ENCODE results near the gene CTRB2. TPM values are rescaled to one million over a fixed set of nuclear protein-coding genes. Genes with fewer than 3 reads are reported as not detected.
"Not testable (repeated sequence)": the region's sequence is repeated elsewhere in the genome, so short reads cannot be mapped to it uniquely, and the experiment has no call there.

The CTRB2 gene
- total RNA-seq, 1 donor from 2014 or later, result not detected

- ATAC-seq, result not testable (repeated sequence)
These were observed 35.6 kb upstream of the CTRB2 start for GRCh38 chr16:75242436-75243078.

GRCh38 chr16:75241955-75242354 is 35.0 kb upstream of the CTRB2 start:
- ATAC-seq, result no peak

- ATAC-seq, result no peak
These were observed 34.5 kb upstream of the CTRB2 start for GRCh38 chr16:75241412-75241811.

DNA sequence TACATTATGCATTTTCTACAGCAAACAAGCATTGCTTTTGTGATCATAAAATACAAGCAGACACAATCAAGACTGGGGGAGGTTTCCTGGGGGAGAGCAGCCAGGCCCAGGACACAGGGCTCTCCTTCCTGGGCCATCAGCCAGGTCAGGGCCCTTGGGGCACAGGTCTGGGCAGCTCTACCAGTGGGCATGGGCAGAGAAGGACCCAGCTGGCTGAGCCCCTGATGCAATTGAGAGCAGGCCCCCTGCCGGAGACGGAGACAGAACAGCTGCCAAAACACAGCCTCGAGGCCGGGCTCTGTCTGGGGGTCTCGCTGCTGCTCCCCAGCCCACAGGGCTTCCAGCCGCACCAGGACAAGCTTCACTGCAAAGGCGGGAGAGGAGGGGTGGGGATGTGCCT is 33.7 kb upstream of the CTRB2 start:
- not testable (repeated sequence) for ATAC-seq

DNA sequence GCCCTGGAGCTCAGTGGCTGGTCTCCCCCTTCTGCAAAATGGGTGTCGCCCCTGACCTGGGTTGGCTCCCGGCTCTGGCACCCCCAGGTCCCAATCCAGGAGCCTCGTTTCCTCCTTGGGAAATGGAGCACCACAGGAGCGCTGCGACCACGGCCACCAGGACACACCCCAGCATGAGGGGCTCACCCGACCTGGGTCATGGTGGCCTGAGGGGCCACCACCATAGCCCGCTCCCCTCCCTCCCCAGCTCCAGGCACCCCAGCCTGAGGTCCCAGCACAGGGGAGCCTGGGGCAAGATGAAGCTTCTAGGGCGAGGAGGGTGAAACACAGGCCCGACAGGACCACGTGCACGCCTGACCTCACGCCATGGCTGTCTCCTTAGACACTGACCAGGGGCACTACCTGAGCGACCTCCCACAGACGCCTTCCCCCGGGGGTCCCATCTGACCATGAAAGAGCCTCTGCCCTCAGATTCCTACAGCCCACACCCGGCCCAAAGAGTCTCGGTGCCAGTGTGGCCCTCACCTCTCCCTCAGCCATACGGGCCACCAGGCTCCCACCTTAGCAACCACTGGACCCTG is 32.7 kb upstream of the CTRB2 start:
- no peak for ATAC-seq

DNA sequence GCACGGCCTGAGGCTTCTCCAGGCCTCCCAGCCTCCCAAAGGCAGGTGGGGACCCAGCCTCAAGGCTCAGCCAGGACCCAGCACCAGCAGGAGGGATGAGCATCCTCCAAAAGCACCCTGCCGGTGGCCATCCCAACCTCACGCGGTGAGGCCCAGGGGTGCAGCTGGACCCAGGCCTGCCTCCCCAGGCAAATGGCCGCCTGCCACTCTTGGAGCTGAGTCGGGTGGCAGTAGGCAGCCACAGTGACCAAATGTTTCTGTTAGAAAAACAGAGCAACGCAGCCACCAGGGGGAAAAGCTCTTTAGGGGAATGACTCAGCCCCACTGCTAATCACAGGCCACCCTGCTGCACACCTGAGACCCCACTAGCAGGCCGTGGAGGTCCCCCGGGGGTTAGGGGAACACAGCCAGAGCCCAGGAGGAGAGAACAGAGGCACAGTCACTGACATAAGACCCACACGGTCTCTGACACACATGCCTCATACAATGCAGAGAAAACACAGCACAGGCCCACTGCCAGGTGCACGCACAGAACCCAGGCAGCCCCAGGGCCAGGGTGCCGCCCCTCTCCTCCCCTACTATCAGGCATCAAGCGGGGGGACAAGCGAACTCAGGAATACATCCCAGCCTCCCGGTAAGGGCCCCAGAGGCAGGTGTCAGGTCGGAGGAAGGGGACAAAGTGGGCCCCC is 32.0 kb upstream of the CTRB2 start:
- ATAC-seq, result no peak

DNA sequence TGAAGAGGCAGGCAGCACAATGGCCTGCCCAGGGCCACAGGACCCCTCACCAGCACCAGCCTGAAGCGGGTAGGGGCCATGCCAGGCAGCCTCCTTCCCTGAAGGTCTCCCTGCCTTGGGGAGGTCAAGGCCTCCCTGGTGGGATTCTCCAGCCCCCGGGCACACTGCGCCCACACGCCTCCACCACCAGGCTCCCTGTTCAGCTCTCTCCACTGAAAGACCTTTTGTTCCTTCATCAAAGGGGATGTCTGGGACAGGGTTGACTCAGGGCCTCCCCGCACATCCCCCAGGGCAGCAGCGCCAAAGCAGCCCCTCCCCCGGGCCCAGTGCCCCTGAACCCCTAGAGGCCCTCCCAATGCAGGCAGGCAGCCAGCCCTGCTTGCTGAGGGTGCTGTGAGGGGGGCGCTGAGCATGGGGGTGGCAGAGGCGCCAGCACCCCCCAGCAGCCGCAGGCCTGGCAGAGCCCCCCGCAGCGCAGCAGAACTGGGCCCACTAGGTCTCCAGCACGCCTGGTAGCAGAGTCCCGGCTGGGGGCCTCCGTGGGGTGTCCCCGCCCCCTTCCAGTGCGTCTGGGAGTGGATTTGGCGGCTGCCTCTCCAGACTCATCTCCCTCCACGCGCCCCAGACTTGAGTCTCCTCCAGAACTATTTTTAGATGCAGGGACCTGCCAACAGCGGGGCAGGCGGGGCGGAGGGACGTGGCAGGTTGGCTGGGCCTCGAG is 31.3 kb upstream of the CTRB2 start:
- no peak for ATAC-seq

- no peak for ATAC-seq
These were observed 30.6 kb upstream of the CTRB2 start for GRCh38 chr16:75237398-75238131.

GRCh38 chr16:75236736-75237397 is 29.9 kb upstream of the CTRB2 start:
- no peak for ATAC-seq

DNA sequence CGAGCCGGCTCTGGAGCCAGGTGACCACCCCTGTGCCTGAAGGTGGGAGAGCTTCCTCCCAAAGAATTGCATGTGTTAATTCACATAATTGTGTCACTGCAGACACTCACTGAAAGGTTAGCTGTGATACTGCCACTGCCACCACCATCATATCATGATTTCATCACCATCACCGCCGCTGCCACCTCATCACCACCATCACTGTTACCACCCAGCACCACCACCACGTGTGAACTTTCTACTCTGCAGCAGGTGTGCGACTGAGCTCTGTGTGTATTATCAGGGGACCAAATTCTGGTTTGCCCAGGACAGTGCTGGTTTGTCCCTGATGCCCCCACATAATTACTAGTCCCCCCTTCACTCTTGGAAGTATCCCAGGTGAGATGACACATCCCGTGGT is 29.3 kb upstream of the CTRB2 start:
- ATAC-seq, result no peak

- no peak for ATAC-seq
These were observed 28.8 kb upstream of the CTRB2 start for GRCh38 chr16:75235721-75236193.

- no peak for ATAC-seq
These were observed 28.1 kb upstream of the CTRB2 start for GRCh38 chr16:75234856-75235696.

DNA sequence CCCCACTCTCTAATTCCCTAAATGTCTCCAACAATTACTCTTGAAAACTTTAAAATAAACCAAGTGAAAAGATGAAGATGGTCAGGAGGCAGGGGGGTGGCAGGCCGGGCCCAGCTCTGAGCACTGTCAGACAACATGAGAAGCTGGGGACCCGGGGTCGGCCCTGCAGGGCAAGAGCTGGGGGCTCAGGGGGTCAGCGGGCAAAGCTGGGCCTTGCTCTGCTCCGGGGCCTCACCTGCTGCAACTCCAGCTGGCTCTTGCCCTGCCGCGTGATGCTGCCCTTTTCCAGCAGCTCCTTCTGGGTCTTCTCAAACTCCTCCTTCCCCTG is 26.6 kb upstream of the CTRB2 start:
- ATAC-seq, result no peak

GRCh38 chr16:75231570-75231969 is 24.6 kb upstream of the CTRB2 start:
- ATAC-seq, result no peak

- no peak for ATAC-seq
These were observed 23.6 kb upstream of the CTRB2 start for GRCh38 chr16:75230471-75231110.

GRCh38 chr16:75229172-75230031 is 22.4 kb upstream of the CTRB2 start:
- no peak for ATAC-seq

GRCh38 chr16:75228143-75228976 is 21.4 kb upstream of the CTRB2 start:
- ATAC-seq, result no peak

DNA sequence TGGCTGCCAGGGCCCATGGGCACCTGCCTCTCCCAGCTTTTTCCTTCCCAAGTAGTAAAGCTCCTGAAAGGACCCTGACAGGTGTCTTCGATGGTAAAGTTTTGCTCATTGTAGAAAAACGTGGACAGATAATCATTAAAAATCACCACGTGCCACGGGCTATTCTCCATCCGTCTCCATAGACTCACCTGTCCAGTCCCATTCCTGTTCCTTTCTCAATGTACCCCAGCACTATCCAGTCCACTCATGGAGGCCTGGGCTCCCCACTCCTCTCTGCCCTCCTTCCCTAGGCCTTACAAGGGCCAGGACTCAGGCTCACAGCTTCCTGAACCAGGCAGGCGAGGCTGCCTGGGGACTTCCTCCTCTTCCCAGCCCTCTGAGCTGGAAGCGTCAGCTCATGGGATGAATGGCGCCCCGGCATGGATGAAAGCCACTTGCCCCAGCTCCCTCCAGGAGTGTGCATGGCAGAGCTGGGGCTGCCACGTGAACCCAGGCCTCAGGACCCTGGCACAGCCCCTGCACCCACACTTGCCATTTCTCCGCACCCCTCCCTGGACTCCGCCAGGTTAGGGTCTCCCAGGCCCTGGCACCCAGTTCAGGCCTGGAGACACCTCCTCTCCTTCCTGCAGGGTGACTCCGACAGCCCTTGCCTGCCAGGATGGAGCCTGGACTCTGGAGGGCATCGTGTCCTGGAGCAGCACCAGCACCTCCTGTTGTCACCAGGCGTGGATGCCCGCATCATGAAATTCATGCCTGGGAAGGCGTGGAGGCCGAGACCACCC is 20.6 kb upstream of the CTRB2 start:
- no peak for ATAC-seq

Data from esophagus mucosa (tissue), 1 donor.